Muscle layer of duodenum (tissue), 2 donors: ENCODE data around the gene IL18R1.

Source experiments
- H3K27ac ChIP-seq: one replicate; pipeline ENCODE4 v1.7.0; 2013; ENCODE audit warnings: mild to moderate bottlenecking, low read length
- H3K27me3 ChIP-seq: one replicate; pipeline ENCODE4 v1.7.0; 2013; ENCODE audit warnings: low read depth, mild to moderate bottlenecking, control low read depth, low read length
- H3K36me3 ChIP-seq, 2 donors: one replicate each; pipeline ENCODE4 v1.7.0; 2013; ENCODE audit warnings: low read length in 2 of 2, control low read depth in 1 of 2, mild to moderate bottlenecking in 1 of 2; ENCODE audit not compliant: insufficient read depth in 2 of 2, control insufficient read depth in 1 of 2
- H3K4me1 ChIP-seq, 2 donors: one replicate each; pipeline ENCODE4 v1.7.0; 2013; ENCODE audit warnings: low read length in 2 of 2, mild to moderate bottlenecking in 2 of 2, control low read depth in 1 of 2, moderate library complexity in 1 of 2; ENCODE audit not compliant: insufficient read depth in 2 of 2, control insufficient read depth in 1 of 2
- H3K4me3 ChIP-seq, 2 donors: one replicate each; pipeline ENCODE4 v1.7.0; 2013; ENCODE audit warnings: low read length in 2 of 2, low read depth in 1 of 2, mild to moderate bottlenecking in 1 of 2
- H3K9me3 ChIP-seq, 2 donors: one replicate each; pipeline ENCODE4 v1.7.0; 2013; ENCODE audit warnings: low read length in 2 of 2, control low read depth in 1 of 2, mild to moderate bottlenecking in 1 of 2; ENCODE audit not compliant: control insufficient read depth in 1 of 2
- donor health status: healthy.

The IL18R1 gene

DNA sequence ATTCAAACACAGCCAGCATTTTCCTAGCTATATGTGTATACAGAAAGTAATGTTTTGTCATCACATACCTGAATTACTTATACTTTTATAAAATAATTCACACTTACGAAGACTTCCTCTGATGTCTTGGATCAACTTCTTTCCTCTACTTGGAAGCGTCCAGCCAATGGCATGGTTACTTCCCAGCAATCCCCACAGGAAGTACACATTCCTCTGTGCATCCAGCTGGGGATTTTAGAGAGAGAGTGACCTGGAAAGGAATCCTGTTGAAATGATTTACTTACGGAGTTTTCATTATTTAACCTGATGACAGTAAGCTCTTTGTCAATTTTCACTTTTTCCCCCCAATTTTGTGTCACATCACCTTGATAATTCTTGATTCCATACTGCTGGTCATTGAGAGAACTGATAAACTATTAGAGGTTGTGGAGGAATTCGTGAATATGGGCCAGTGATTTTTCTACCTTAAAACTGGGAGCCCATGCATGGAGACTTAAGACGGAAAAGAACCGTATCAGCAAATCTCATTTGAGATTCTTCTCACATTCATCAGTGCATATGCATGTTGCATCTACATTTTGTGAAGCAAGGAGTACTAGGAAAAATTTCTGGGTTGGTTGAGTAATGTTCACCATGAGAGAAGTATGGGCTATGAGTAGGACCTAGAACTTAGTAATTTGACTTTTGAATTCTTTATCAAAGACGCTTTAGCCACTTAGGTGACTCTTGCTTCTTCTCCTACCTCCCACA lies 9.0 kb upstream of the IL18R1 start:
- no peak overlapping the region for H3K27ac ChIP-seq
- no peaks in the 10 kb centered on the region for H3K9me3 ChIP-seq
- H3K4me3 ChIP-seq: no peak overlapping the region
- no peaks in the 10 kb centered on the region for H3K36me3 ChIP-seq
- H3K27me3 ChIP-seq: no peaks in the 10 kb centered on the region
- H3K4me1 ChIP-seq: no peaks in the 10 kb centered on the region

DNA sequence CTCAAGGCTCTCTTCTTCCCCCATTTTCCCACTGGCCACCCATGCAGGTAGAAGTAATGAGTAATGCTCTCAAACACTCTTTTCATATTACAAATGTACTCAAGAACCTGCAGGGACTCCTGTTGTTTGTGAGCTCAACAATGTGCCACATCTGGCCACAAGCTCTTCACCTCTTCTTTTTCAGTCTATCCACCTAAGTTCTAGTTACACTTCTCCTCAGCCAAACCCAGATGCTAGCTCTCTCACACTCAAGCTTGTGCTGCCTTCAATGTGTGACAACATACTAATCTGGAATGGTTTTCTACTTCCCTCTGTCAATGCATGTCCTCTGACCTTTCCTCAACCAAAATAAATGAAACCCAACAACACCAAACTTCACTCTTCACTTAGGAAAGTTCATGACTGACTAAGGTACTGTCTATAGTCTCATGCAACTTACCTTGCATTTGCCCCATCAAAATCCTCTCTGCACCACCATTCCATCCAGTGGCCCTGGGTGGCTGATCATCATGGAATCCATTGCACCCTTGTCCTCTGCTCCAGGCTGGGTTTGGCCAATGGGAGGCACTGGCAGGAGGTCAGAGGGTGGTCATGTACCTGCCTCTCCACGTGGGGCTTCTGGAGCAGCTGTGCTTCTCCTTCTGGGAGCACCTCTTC lies 5.3 kb upstream of the IL18R1 start:
- Histone ChIP-seq H3K4me1 (no peaks in the 10 kb centered on the region), H3K36me3 (no peaks in the 10 kb centered on the region), H3K27ac (no peak overlapping the region)

DNA sequence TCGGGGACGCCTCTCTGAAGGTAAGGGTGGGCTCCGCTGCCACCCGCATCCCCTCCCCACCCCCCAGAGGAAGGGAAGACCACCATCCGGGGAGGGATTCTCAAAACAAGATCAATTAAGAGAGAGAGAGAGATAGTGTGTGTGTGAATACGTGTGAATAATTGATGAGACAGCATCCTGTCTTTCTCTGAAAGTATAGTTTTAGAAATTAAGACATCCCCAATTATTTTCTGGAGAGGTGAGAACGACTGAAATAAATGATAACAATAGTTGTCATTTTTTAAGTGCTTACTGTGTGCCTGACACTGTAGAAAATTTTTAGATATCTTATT lies 751 bp downstream of the IL18R1 start:
- H3K27me3 ChIP-seq: no peaks in the 10 kb centered on the region
- H3K4me1 ChIP-seq: no peaks in the 10 kb centered on the region
- H3K36me3 ChIP-seq: no peaks in the 10 kb centered on the region
- no peaks in the 10 kb centered on the region for H3K9me3 ChIP-seq
- H3K27ac ChIP-seq: peak overlapping the region; percentile 43
- peak overlapping the region; percentile 64 to 76 for H3K4me3 ChIP-seq

More for the DNA sequence above, 5.3 kb upstream of the IL18R1 start:
- H3K9me3 ChIP-seq: no peaks in the 10 kb centered on the region
- no peaks in the 10 kb centered on the region for H3K27me3 ChIP-seq
- no peak overlapping the region for H3K4me3 ChIP-seq

DNA sequence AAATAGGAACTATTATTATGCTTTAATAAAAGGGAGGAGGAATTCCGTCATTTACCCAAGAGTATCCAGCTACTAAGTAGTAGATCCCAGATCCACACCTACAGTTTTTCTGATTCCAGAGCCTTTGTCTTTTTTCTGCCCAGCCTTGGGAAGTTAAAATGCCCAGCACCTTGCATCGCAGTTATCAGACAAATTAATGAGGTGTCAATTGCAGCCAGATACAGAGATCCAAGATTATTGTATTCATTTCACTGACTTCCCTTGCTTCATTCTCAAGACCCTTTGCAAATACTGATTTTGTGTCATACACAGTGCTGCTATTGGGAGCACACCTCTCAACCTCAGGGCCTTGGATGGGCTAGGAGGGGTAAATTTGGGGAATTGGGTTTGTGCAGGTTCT lies 1.1 kb downstream of the IL18R1 start:
- no peaks in the 10 kb centered on the region for H3K36me3 ChIP-seq
- peak overlapping the region; percentile 43 for H3K27ac ChIP-seq
- peak overlapping the region; percentile 64 to 76 for H3K4me3 ChIP-seq
- H3K27me3 ChIP-seq: no peaks in the 10 kb centered on the region
- no peaks in the 10 kb centered on the region for H3K4me1 ChIP-seq
- H3K9me3 ChIP-seq: no peaks in the 10 kb centered on the region

DNA sequence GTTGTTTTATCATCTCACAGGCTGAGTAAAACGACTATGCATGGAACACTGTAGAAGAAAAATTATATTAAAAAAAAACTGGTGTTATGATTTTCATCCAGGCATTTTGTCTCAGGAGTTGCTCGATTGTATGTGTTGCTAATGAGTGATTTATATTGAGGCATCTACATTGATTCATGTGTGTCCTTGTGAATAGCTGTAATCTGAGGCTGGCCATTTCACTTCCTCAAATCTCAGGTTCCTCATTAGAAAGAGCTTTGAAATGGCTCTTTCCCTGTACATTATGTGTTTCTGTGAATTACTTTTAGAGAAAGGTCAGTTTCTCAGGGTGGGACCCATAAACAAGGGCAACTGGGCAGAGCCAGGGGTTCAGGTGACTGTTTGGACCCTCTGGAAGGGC lies 2.3 kb downstream of the IL18R1 start:
- no peaks in the 10 kb centered on the region for H3K36me3 ChIP-seq
- no peaks in the 10 kb centered on the region for H3K4me1 ChIP-seq
- H3K27me3 ChIP-seq: no peaks in the 10 kb centered on the region
- H3K27ac ChIP-seq: no peak overlapping the region
- H3K9me3 ChIP-seq: no peaks in the 10 kb centered on the region
- no peak overlapping the region for H3K4me3 ChIP-seq

DNA sequence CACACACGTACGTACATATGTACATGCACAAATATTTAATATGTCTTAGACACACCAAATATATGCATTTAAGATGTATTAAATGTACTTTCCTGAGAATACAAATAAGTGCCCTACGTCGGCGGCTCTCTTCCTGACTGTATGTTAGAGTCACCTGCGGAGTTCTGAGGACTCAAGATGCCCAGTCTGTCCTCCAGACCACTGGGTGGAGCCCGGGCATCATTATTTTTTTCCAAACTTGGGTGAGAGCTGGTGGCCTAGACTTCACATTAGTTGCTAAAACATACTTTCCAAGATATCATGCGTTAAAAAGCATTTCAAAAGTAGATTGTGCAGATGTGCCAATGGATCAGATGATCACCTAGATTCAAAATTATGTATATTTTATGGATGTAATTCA lies 2.9 kb downstream of the IL18R1 start:
- H3K9me3 ChIP-seq: no peaks in the 10 kb centered on the region
- H3K36me3 ChIP-seq: no peaks in the 10 kb centered on the region
- H3K4me3 ChIP-seq: no peak overlapping the region
- no peak overlapping the region for H3K27ac ChIP-seq
- no peaks in the 10 kb centered on the region for H3K4me1 ChIP-seq
- no peaks in the 10 kb centered on the region for H3K27me3 ChIP-seq

DNA sequence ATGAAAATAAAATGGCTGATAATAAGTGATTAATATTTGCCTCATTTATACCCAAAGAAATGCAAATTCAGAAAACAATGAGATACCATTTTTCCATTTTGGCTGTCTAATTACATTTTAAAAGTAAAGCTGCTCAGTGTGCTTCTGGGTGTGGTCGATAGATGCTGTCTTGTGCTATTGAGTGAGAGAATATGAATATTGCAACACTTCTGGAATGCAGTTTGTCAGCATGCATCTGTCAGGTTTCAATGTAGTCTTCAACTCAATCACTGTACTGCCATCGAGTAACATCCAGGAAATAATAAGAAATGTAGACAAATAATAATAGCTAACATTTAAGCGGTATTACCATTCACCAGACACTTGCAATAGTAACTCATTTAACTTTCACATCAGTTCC lies 3.9 kb downstream of the IL18R1 start:
- Histone ChIP-seq H3K4me3 (no peak overlapping the region), H3K27ac (no peak overlapping the region), H3K27me3 (no peaks in the 10 kb centered on the region), H3K9me3 (no peaks in the 10 kb centered on the region), H3K4me1 (no peaks in the 10 kb centered on the region), H3K36me3 (no peaks in the 10 kb centered on the region)

DNA sequence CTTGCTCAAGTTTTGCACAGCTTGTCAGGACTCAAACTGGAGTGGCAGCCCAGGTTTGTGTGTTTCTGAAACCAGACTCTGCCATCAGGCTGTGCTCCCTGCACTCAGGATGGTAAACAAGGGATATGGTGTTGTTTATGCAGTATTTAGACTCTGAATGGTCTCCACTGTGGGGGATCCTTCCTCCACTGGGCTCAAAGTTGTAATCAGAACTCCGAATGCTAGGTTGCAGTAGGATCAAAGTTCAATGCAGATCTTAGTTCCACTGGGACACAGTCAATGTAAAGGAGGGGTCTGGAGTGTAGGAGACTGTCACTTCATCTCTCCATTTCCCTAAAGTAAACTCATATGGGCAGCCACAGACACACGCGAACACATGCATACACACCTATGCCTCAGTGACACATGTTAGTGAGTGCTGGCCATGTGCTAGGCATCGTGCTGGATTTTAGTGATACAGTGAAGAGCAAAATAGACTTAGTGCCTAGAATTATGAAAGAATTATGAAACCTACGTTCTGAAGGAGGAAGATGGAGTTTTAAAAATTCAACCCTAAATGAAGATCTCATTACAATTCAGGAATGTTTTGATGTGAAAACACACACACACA lies 6.1 kb downstream of the IL18R1 start:
- Histone ChIP-seq H3K4me1 (no peaks in the 10 kb centered on the region), H3K27me3 (no peaks in the 10 kb centered on the region), H3K4me3 (no peak overlapping the region), H3K27ac (no peak overlapping the region), H3K36me3 (no peaks in the 10 kb centered on the region), H3K9me3 (peaks cover 0 to 11% of the 10 kb centered on the region in 2 donors)

DNA sequence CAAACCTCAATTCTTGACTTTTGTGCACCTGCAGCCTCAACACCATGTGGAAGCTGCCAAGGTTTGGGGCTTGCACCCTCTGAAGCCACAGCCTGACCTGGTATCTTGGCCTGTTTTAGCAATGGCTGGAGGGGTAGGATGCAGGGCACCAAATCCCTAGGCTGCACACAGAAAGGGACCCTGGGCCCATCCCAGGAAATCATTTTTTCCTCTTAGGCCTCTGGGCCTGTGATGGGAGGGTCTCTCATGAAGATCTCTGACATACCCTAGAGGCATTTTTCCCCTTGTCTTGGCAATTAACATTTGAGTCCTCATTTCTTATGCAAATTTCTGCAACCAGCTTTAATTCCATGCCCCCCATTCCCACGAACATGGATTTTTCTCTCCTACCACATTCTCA lies 10.2 kb downstream of the IL18R1 start:
- Histone ChIP-seq H3K27ac (no peak overlapping the region), H3K4me1 (no peaks in the 10 kb centered on the region), H3K36me3 (no peaks in the 10 kb centered on the region), H3K27me3 (no peaks in the 10 kb centered on the region), H3K9me3 (peaks cover 0 to 12% of the 10 kb centered on the region in 2 donors), H3K4me3 (no peak overlapping the region)

DNA sequence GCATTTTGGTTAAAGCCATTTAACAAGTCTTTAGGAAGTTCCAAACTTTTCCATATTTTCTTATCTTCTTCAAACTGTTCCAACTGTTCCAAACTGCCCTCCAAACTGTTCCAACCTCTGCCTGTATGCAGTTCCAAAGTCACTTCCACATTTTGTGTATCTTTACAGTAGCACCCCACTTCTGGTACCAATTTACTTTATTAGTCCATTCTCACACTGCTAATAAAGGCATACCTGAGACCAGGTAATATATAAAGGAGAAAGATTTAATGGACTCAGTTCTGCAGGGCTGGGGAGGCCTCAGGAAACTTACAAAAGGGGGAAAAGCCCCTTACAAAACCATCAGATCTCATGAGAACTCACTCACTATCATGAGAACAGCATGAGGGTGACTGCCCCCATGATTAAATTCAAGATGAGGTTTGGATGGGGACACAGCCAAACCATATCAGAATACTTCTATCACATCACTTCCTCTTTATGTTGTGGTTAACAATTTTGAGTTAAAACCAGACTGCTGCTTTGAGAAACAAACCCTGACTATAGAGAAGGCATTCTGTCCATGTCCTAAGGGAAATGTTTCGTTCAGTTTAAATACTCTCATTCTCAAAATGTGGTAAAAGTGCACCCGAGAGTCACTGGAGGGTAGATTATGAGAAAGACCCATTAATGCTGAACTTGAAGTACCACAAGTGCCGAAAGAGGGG lies 11.0 kb downstream of the IL18R1 start:
- Histone ChIP-seq H3K4me3 (no peak overlapping the region), H3K27ac (no peak overlapping the region), H3K4me1 (no peaks in the 10 kb centered on the region), H3K36me3 (no peaks in the 10 kb centered on the region), H3K27me3 (no peaks in the 10 kb centered on the region), H3K9me3 (peaks cover 0 to 12% of the 10 kb centered on the region in 2 donors)

DNA sequence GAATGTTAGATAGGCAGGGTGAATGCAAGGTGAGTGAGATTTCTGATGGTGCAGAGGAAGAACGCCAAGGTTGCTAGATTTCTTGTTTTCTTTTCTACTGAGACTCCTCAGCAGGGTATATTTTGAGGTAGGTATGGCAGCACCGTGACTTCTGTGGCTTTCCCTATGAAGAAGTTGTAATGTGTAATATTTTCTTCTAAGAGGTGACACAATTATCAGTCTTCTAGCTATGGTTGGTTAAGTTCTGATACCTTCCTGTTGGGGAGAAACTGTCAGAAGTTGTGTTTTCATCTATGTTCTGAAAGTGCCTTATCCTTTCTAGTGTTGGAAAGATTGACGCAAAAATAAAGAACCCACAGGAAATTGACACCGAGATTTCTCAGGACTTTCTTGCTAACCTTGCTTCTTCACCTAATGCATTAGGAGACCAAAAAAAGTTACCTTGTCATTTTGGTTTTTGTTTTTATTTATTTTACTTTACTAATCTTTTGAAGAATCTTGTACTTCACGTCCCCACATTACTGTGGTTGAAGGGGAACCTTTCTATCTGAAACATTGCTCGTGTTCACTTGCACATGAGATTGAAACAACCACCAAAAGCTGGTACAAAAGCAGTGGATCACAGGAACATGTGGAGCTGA lies 11.9 kb downstream of the IL18R1 start:
- peaks cover 0 to 12% of the 10 kb centered on the region in 2 donors for H3K9me3 ChIP-seq
- H3K27me3 ChIP-seq: no peaks in the 10 kb centered on the region
- H3K4me1 ChIP-seq: no peaks in the 10 kb centered on the region
- no peak overlapping the region for H3K4me3 ChIP-seq
- H3K36me3 ChIP-seq: no peaks in the 10 kb centered on the region
- H3K27ac ChIP-seq: no peak overlapping the region
